Peyer's patch (tissue), 4 donors: ENCODE data around the gene LRRFIP1.

Experiments used
- POLR2A ChIP-seq, 2 donors: fragments of 450-650 bp; IDR thresholded peaks; one replicate each; pipeline ENCODE4 v1.5.1; 2017; ENCODE audit warnings: antibody characterized with exemption in 2 of 2, mild to moderate bottlenecking in 2 of 2, moderate library complexity in 2 of 2
- TF ChIP-seq, protein P1 (sequence below), 6 experiments: fragments of 450-650 bp in 4 of 6; fragments of 200-600 bp in 2 of 6; sonication (generic) in 1 of 6; IDR thresholded peaks; one replicate each; pipeline ENCODE4 v1.5.1; 2017 to 2019; ENCODE audit warnings: antibody characterized with exemption in 6 of 6, mild to moderate bottlenecking in 3 of 6, moderate library complexity in 1 of 6

- TF ChIP-seq, protein P1, sequence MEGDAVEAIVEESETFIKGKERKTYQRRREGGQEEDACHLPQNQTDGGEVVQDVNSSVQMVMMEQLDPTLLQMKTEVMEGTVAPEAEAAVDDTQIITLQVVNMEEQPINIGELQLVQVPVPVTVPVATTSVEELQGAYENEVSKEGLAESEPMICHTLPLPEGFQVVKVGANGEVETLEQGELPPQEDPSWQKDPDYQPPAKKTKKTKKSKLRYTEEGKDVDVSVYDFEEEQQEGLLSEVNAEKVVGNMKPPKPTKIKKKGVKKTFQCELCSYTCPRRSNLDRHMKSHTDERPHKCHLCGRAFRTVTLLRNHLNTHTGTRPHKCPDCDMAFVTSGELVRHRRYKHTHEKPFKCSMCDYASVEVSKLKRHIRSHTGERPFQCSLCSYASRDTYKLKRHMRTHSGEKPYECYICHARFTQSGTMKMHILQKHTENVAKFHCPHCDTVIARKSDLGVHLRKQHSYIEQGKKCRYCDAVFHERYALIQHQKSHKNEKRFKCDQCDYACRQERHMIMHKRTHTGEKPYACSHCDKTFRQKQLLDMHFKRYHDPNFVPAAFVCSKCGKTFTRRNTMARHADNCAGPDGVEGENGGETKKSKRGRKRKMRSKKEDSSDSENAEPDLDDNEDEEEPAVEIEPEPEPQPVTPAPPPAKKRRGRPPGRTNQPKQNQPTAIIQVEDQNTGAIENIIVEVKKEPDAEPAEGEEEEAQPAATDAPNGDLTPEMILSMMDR (IDR thresholded peaks at IDR 0.05) = peak in 4 of 6 experiments; percentile 5 to 35 (median 13)
- TF ChIP-seq POLR2A (IDR thresholded peaks at IDR 0.05) = no peak
Observed at GRCh38 chr2:237674731-237675276, 47.4 kb downstream of the LRRFIP1 start.
